HG03139 (cell line): ENCODE measurements around the gene HOXC4.
"Not testable (repeated sequence)": the region's sequence is repeated elsewhere in the genome, so short reads cannot be mapped to it uniquely, and the experiment has no call there.

ENCODE experiments used
- ATAC-seq: cut with Tn5 transposase; IDR thresholded peaks from one replicate; pipeline ENCODE4 v1.9.1; 2021; ENCODE audit not compliant: unreplicated experiment

The HOXC4 gene

GRCh38 chr12:54039417-54040147, 14.1 kb upstream of the HOXC4 start:
- no peak for ATAC-seq

- no peak for ATAC-seq
Measured at GRCh38 chr12:54040148-54040494, 13.5 kb upstream of the HOXC4 start.

GRCh38 chr12:54040648-54041047, 13.0 kb upstream of the HOXC4 start:
- no peak for ATAC-seq

- no peak for ATAC-seq
Measured at GRCh38 chr12:54041097-54041690, 12.4 kb upstream of the HOXC4 start.

- ATAC-seq: not testable (repeated sequence)
Measured at GRCh38 chr12:54042033-54042432, 11.6 kb upstream of the HOXC4 start.

- no peak for ATAC-seq
Measured at GRCh38 chr12:54042970-54043853, 10.4 kb upstream of the HOXC4 start.

DNA sequence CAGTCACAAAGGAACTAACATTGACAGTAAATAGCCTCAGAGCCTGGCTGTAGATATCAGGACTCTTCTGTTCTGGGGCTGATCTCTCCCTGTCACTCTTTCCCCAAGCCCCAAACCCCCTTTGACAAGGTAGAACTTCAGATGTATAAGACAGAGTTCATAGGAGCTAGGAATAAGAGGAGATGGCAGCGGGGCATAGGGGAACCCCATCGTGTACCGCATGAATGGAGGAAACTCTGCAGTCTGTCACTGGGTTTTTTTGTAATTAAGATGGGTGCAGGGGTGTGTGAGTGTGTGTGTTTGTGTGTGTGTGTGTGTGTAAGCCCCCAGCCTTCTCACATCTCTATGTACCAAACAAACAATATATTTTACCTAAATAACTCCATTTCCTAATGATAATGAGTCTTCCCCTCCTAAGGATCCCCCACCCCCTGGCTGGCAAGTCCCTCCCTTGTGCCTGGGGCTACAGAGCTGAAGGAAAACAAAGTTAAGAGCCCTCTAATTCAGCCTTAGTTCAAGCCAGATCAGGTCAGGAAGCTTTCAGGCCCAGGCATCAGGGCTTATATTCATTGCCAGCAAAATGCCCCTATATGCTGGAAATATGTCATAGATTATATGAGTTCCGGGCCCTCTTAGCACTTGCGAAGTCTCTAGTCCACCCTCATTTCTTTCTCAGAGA, 9.1 kb upstream of the HOXC4 start:
- ATAC-seq: no peak

DNA sequence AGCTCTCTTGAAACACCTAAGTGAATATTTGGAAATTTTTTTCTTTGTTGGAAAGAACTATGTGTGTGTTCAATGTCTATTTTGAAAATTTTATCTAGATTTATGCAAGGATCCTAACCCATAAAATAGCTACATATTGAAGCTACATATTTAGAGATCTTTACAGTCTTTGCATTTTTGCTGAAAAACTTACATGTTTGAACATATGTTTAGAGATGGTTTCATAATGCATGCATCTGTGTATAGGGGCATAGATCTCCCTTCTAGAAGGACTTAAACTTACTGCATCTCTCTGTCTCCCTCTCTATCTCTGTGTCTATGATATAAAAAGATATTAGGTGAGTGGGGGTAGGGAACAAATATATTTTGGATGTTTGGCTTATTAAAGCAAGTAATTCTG, 8.2 kb upstream of the HOXC4 start:
- ATAC-seq: no peak

DNA sequence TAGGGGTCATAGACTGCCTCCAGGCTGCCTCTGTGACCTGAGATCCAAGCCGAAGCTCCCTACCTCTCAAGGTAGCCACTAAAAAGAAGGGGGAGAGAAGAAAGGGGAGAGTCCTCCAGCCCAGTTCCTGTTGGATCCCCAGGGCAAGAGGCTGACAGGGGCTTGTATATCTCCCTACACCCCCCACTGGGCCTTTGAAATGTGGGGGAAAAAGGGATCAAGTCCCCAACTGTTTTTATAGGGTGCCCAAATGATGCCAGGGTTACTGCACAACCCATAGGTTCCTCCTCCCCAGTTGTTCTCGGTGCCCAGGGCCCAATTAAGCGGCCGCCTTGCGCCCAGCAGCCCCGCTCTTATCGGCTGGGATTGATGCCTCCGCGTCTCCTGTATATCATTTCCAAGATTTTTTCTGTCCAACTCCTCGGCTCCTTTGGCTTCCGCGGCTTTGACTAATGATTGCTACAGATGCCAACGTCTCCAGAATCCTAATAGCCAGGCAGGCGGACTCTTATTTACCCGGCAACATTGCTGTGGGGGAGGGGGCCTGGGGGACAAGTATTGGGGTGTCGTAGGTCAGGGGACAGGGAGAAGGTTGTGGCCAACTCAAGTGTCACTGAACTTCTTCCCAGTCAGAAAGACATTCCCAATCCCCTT, 7.6 kb upstream of the HOXC4 start:
- ATAC-seq: no peak

- no peak for ATAC-seq
Measured at GRCh38 chr12:54046809-54047159, 6.9 kb upstream of the HOXC4 start.

DNA sequence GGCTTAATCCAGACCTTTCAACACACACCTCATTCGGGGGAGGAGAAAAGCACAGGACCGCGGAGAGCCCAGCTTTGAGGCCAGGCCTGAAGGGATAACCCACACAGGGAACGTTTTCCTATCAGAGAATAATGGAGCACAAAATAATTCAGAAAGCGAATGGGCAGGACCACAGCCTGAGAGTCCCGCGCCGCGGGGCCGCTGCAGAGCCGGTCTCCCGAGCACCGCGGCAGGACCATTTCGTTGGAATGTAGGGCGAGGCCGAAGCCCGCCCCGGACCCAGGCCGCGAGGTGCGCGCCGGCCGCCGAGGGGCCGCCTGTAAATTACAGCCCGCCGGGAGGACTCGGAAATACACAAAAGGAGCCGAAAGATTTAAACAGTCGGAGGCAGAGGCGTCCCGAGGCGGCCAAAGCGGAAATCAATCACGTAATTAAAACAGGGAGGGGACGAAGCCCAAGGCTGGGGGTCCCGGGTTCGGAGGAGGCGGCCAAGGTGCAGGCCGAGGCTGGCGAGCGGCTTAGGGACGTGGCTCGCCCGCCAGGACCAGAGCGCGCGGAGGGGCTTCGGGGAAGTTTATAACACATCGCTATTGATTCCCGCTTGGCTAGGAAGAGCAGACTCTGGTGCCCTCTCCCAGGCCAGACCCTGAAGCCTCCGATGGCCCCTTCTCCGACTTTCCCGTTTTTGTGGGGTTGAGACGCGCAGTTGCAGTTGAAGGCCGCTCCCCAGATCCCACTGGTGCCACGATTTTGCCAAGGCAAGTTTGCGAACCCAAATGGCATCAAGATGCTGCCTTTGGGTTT, 6.3 kb upstream of the HOXC4 start:
- no peak for ATAC-seq

DNA sequence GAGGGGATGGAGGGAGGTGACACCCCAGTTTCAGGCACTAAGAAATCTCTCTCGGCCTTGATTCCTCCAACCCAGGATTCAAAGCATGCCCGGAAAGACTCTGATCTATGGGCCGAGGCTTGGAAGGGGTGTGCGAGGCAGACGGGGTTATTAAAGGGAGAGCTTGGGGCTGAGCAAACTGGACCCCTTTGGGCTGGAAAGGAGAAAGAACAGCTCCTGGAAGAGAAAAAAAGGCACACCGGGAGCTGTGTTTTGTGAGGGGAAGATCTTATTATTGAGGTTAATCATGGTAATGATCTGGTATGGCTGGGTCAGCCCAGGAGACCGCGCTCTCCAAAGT, 5.7 kb upstream of the HOXC4 start:
- ATAC-seq: no peak

- no peak for ATAC-seq
Measured at GRCh38 chr12:54048406-54049093, 5.1 kb upstream of the HOXC4 start.

GRCh38 chr12:54049108-54049507, 4.5 kb upstream of the HOXC4 start:
- ATAC-seq: no peak

DNA sequence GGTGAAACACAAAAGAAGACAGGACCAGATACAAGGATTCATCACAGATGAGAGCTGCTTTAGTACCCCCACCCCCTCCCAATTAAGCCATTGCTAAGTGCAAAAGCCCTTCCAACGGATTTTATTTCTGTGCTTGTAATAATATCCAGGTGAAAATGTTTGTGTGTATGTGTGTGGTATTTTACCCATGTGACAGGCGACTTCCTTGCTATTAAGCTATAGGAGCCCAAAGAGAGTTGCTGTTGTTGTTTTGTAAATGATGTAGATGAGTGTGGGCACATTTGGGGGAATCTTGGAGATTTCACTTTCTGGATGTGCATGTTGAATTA, 3.2 kb upstream of the HOXC4 start:
- no peak for ATAC-seq

- ATAC-seq: no peak
Measured at GRCh38 chr12:54051026-54051842, 2.4 kb upstream of the HOXC4 start.

DNA sequence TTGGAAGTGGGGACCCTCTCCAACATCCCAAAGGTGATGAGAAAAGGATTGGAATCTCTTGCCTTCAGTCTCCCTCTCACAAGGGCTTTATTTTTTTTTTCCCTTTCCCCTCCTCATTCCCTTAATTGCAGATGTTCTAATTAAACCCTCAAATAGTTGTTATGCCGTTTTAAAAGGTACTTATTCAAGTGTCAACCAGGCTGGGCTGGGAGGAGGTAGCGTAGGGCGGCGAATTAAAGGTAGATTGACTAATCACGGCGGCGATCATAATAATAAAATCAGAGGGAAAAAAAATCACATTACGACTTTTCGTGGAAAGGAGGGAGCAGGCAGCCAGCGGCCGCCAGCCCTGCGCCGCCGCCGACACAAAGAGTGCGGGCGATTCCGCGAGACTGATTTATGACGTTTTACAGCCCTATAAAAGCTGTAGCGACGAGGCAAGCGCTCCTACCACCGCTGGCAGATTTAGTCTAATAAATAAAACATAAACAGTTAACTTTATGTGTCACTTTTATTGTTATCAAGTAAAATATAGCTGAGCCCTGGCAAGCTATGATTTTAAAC, 1.7 kb upstream of the HOXC4 start:
- ATAC-seq: no peak

DNA sequence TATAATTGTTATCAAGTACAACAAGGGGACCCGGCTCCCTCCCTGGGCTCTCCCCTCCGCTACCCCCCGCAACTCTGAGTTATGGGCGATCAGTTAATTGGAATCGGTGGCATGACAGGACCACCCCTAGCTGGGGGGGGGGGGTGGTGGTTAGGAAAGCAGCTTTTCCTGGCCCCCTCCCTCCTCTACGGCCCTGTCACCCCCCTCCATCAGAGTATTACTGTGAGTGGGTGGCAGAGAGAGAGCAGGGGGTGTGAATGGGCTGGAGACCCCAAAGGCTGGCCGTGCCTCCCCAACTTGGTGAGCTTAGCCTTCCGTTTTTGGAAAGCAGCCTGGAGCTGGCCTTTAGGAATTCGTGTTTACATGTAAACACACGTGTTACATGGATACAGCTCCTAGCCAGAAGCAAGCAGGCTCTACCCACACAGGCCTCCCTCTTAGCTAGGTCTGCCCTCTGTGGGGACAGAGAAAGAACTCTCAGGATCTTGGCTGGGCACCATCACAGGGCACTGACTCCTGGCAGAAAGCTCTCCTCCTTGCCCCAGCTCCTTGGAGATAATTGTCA, 1.1 kb upstream of the HOXC4 start:
- ATAC-seq: no peak
